ENCODE results near the gene LRTM2. TPM values are rescaled to one million over a fixed set of nuclear protein-coding genes. Genes with fewer than 3 reads are reported as not detected.
A peak's percentile ranks its signal among the peaks of the same experiment; 100 is the strongest.

The LRTM2 gene
- total RNA-seq, 2 donors from 2014 or later: not detected

GRCh38 chr12:1810931-1811280, 9.5 kb upstream of the LRTM2 start:
- Histone ChIP-seq H3K27me3 (peaks cover 0 to 4% of the 10 kb centered on the region in 2 donors), H3K4me3 (no peak overlapping the region), H3K27ac (no peak overlapping the region), H3K36me3 (replicated peaks in 1 of 2; ENCODE audit: insufficient read depth in 1 of 2, low read depth in 2 of 2) (no peaks in the 10 kb centered on the region), H3K9me3 (no peaks in the 10 kb centered on the region), H3K4me1 (no peaks in the 10 kb centered on the region)
- intact Hi-C loops (cut with DNase I): no loop called here
- no peak for DNase-seq
- no peak for ATAC-seq
- TF ChIP-seq POLR2A (IDR thresholded peaks at IDR 0.05) (no peak), CTCF (IDR thresholded peaks at IDR 0.05) (no peak)
- WGBS, 2 donors: 71% methylated on average over 6 to 10 of the region's 10 CpGs

- intact Hi-C loops (cut with DNase I): no loop called here
- H3K9me3 ChIP-seq: no peaks in the 10 kb centered on the region
- 52 to 64% methylated on average over 23 to 27 of the region's 27 CpGs for WGBS, 2 donors
- no peak for ATAC-seq
- peak overlapping the region in 1 of 4 donors; percentile 69 for H3K27ac ChIP-seq
- no peak overlapping the region for H3K4me3 ChIP-seq
- DNase-seq: peak in 1 of 4 donors; percentile 38
- H3K36me3 ChIP-seq (replicated peaks in 1 of 2; ENCODE audit: insufficient read depth in 1 of 2, low read depth in 2 of 2): no peaks in the 10 kb centered on the region
- H3K27me3 ChIP-seq: peaks cover 0 to 6% of the 10 kb centered on the region in 2 donors
- no peaks in the 10 kb centered on the region for H3K4me1 ChIP-seq
- TF ChIP-seq CTCF (IDR thresholded peaks at IDR 0.05) (no peak), POLR2A (IDR thresholded peaks at IDR 0.05) (no peak)
Observed at GRCh38 chr12:1811281-1811947, 9.0 kb upstream of the LRTM2 start.

GRCh38 chr12:1811948-1812291, 8.4 kb upstream of the LRTM2 start:
- intact Hi-C loops (cut with DNase I): no loop called here
- DNase-seq: no peak
- peak overlapping the region in 2 of 4 donors; percentile 12 to 69 for H3K27ac ChIP-seq
- no peak overlapping the region for H3K4me3 ChIP-seq
- ATAC-seq: no peak
- H3K36me3 ChIP-seq (replicated peaks in 1 of 2; ENCODE audit: insufficient read depth in 1 of 2, low read depth in 2 of 2): no peaks in the 10 kb centered on the region
- TF ChIP-seq POLR2A (IDR thresholded peaks at IDR 0.05): no peak
- no peak for TF ChIP-seq CTCF (IDR thresholded peaks at IDR 0.05)
- H3K27me3 ChIP-seq: peaks cover 0 to 6% of the 10 kb centered on the region in 2 donors
- WGBS, 2 donors: 59 to 61% methylated on average over 3 to 6 of the region's 6 CpGs
- H3K4me1 ChIP-seq: no peaks in the 10 kb centered on the region
- H3K9me3 ChIP-seq: no peaks in the 10 kb centered on the region

- Histone ChIP-seq H3K36me3 (replicated peaks in 1 of 2; ENCODE audit: insufficient read depth in 1 of 2, low read depth in 2 of 2) (no peaks in the 10 kb centered on the region), H3K9me3 (no peaks in the 10 kb centered on the region), H3K27ac (peak overlapping the region in 2 of 4 donors; percentile 12 to 69), H3K4me1 (no peaks in the 10 kb centered on the region), H3K4me3 (no peak overlapping the region), H3K27me3 (peaks cover 0 to 6% of the 10 kb centered on the region in 2 donors)
- TF ChIP-seq POLR2A (IDR thresholded peaks at IDR 0.05) (peak in 2 of 3 donors; percentile 8 to 41), CTCF (IDR thresholded peaks at IDR 0.05) (no peak)
- DNase-seq: peak in 2 of 4 donors; percentile 19 to 66
- 74 to 77% methylated on average over 17 of the region's 17 CpGs for WGBS, 2 donors
- ATAC-seq: no peak
- intact Hi-C loops (cut with DNase I): no loop called here
Observed at GRCh38 chr12:1812650-1813302, 7.6 kb upstream of the LRTM2 start.

- 60 to 69% methylated on average over 8 of the region's 8 CpGs for WGBS, 2 donors
- no peaks in the 10 kb centered on the region for H3K9me3 ChIP-seq
- ATAC-seq: no peak
- H3K4me3 ChIP-seq: no peak overlapping the region
- H3K36me3 ChIP-seq (replicated peaks in 1 of 2; ENCODE audit: insufficient read depth in 1 of 2, low read depth in 2 of 2): no peaks in the 10 kb centered on the region
- TF ChIP-seq POLR2A (IDR thresholded peaks at IDR 0.05): no peak
- TF ChIP-seq CTCF (IDR thresholded peaks at IDR 0.05): no peak
- DNase-seq: no peak
- no peaks in the 10 kb centered on the region for H3K4me1 ChIP-seq
- peaks cover 0 to 6% of the 10 kb centered on the region in 2 donors for H3K27me3 ChIP-seq
- intact Hi-C loops (cut with DNase I): no loop called here
- H3K27ac ChIP-seq: no peak overlapping the region
Observed at GRCh38 chr12:1814266-1814665, 6.1 kb upstream of the LRTM2 start.

Data from body of pancreas (tissue), 4 donors.